Ovary (tissue), 9 donors: ENCODE results near the gene TCFL5. TPM values are rescaled to one million over a fixed set of nuclear protein-coding genes. Genes with fewer than 3 reads are reported as not detected.

Experiments used
- DNase-seq, 5 donors: peaks; one replicate each; pipeline ENCODE4 v3.0.0-alpha.2; 2019 to 2020
- H3K27ac ChIP-seq, 2 donors: fragments of 200-600 bp; one replicate each; pipeline versions ENCODE4 v1.5.1 to v1.8.0; 2019 to 2022
- H3K27me3 ChIP-seq: fragments of 200-600 bp; one replicate; pipeline ENCODE4 v1.8.0; 2022
- H3K36me3 ChIP-seq: fragments of 200-600 bp; sonication (generic); one replicate; pipeline ENCODE4 v1.5.1; 2019
- H3K4me1 ChIP-seq: one replicate; pipeline ENCODE4 v1.8.1; 2013; ENCODE audit warnings: mild to moderate bottlenecking, moderate library complexity; ENCODE audit not compliant: insufficient read depth
- H3K4me3 ChIP-seq: fragments of 200-600 bp; sonication (generic); one replicate; pipeline ENCODE4 v1.5.1; 2017
- H3K9me3 ChIP-seq, 2 donors: fragments of 200-600 bp in 1 of 2; sonication (generic) in 1 of 2; one replicate each; pipeline versions ENCODE4 v1.5.1 to v1.8.1; 2013 to 2019; ENCODE audit warnings: mild to moderate bottlenecking in 1 of 2, moderate library complexity in 1 of 2
- CTCF ChIP-seq, 3 donors: fragments of 450-650 bp in 2 of 3; fragments of 200-600 bp in 1 of 3; IDR thresholded peaks; one replicate each; pipeline versions ENCODE4 v1.5.1 to v1.8.0; 2016 to 2022; ENCODE audit warnings: antibody characterized with exemption in 3 of 3, mild to moderate bottlenecking in 1 of 3
- EP300 ChIP-seq: sonication (generic); formaldehyde crosslinking; IDR thresholded peaks from one replicate; pipeline ENCODE4 v1.6.1; 2017; ENCODE audit warnings: antibody characterized with exemption
- POLR2A ChIP-seq: fragments of 450-650 bp; IDR thresholded peaks from one replicate; pipeline ENCODE4 v1.6.1; 2017; ENCODE audit warnings: antibody characterized with exemption, mild to moderate bottlenecking, moderate library complexity
- WGBS, 3 donors: extraction: QIAGEN DNeasy Blood & Tissue Kit in 1 of 3; methylation state at CpG; one replicate each; pipeline versions ENCODE4 v1.1.5 to v1.1.7; 2013 to 2017; 5-methylcytosine and 5-hydroxymethylcytosine counted together
- intact Hi-C, 4 donors: fragments of 100-400 bp; cut with DNase I; formaldehyde crosslinking; loops; one replicate each; pipeline versions ENCODE4 v1.11.0 to v1.15.1; 2022 to 2023
- polyA plus RNA-seq, 2 donors: library from polyadenylated mRNA; stranded (reverse); fragments of 200-250 nt in 1 of 2; fragments of 350-450 nt in 1 of 2; fragmentation: Illumina TruSeq in 1 of 2; extraction: RNeasy Lipid Tissue Mini Kit (QIAGEN cat#74804) in 1 of 2; gene quantifications; one replicate each; pipeline ENCODE4 v1.2.3, GENCODE V29; 2013 to 2014
- total RNA-seq, 7 donors: library from RNA; depleted of rRNA in 2 of 7; stranded (reverse); fragments of >200 nt in 2 of 7; fragmentation: NEBNext Ultra II Directional in 3 of 7; extraction: Animal tissue kit (Norgen Biotek cat#: 25700) in 3 of 7; gene quantifications; one replicate each; pipeline versions ENCODE4 v1.1.0 to v1.2.4, GENCODE V29; 2016 to 2023
- donor health status: DM: no; HTN: no; CAD: no; lungs with moderate emphysema.
- donor health status: DM: no; HTN: no; CAD: no.
- donor health status: Bipolar disorder and iron deficiency.
- donor health status: DM: yes; HTN: yes; CAD: no.
- donor health status: DM: no; HTN: no; CAD: no.
- donor health status: DM: yes; HTN: yes; CAD: no.

TCFL5 gene
- total and polyA plus RNA-seq, 9 donors, result 8.1 to 17.9 (median 12.3) TPM

- Histone ChIP-seq H3K4me1 (peaks cover 7% of the 10 kb centered on the region), H3K27me3 (no peaks in the 10 kb centered on the region), H3K27ac (no peak overlapping the region), H3K9me3 (no peaks in the 10 kb centered on the region), H3K4me3 (no peak overlapping the region), H3K36me3 (no peaks in the 10 kb centered on the region)
- DNase-seq, result peak in 2 of 5 donors; percentile 24
- intact Hi-C loops, result no loop called here
- TF ChIP-seq EP300 (no peak), POLR2A (no peak), CTCF (IDR thresholded peaks at IDR 0.05) (no peak)
- WGBS, 3 donors, result 42 to 62% (median 44%) methylated on average over 14 of the region's 14 CpGs
Measured at GRCh38 chr20:62832951-62833391, 28.7 kb downstream of the TCFL5 start.

GRCh38 chr20:62832212-62832922 lies 29.3 kb downstream of the TCFL5 start:
- intact Hi-C loops, result no loop called here
- Histone ChIP-seq H3K4me1 (peaks cover 7% of the 10 kb centered on the region), H3K27me3 (no peaks in the 10 kb centered on the region), H3K27ac (no peak overlapping the region), H3K9me3 (no peaks in the 10 kb centered on the region), H3K36me3 (no peaks in the 10 kb centered on the region), H3K4me3 (no peak overlapping the region)
- peak in 4 of 5 donors; percentile 48 to 69 (median 62) for DNase-seq
- TF ChIP-seq EP300 (no peak), POLR2A (no peak), CTCF (IDR thresholded peaks at IDR 0.05) (peak in 1 of 3 donors; percentile 6)
- WGBS, 3 donors, result 12 to 16% (median 13%) methylated on average over 22 of the region's 22 CpGs

GRCh38 chr20:62831854-62832211 lies 29.8 kb downstream of the TCFL5 start:
- Histone ChIP-seq H3K4me3 (no peak overlapping the region), H3K27ac (no peak overlapping the region), H3K9me3 (no peaks in the 10 kb centered on the region), H3K27me3 (no peaks in the 10 kb centered on the region), H3K36me3 (no peaks in the 10 kb centered on the region), H3K4me1 (peaks cover 7% of the 10 kb centered on the region)
- no peak for DNase-seq
- WGBS, 3 donors, result 25 to 45% (median 36%) methylated on average over 10 of the region's 10 CpGs
- TF ChIP-seq CTCF (IDR thresholded peaks at IDR 0.05) (no peak), POLR2A (no peak), EP300 (no peak)
- intact Hi-C loops, result no loop called here

GRCh38 chr20:62831361-62831788 lies 30.2 kb downstream of the TCFL5 start:
- no peak overlapping the region for H3K27ac ChIP-seq
- no peaks in the 10 kb centered on the region for H3K9me3 ChIP-seq
- peak in 1 of 5 donors; percentile 26 for DNase-seq
- peaks cover 7% of the 10 kb centered on the region for H3K4me1 ChIP-seq
- intact Hi-C loops, result no loop called here
- 78 to 87% (median 85%) methylated on average over 10 of the region's 10 CpGs for WGBS, 3 donors
- H3K36me3 ChIP-seq, result no peaks in the 10 kb centered on the region
- no peak overlapping the region for H3K4me3 ChIP-seq
- TF ChIP-seq EP300, result no peak
- TF ChIP-seq CTCF (IDR thresholded peaks at IDR 0.05), result no peak
- no peak for TF ChIP-seq POLR2A
- H3K27me3 ChIP-seq, result no peaks in the 10 kb centered on the region
